GM18526 (cell line): ENCODE measurements around the gene NRXN2.

Experiments used
- POLR2A ChIP-seq: IDR thresholded peaks from 3 replicates; pipeline ENCODE4 v1.6.1; 2011; ENCODE audit not compliant: insufficient read length; ENCODE audit errors: extremely low read depth

The NRXN2 gene

GRCh38 chr11:64568584-64569140 is 154.3 kb downstream of the NRXN2 start:
- no peak for TF ChIP-seq POLR2A

GRCh38 chr11:64568041-64568571 is 154.9 kb downstream of the NRXN2 start:
- TF ChIP-seq POLR2A, result no peak

- no peak for TF ChIP-seq POLR2A
Measured at GRCh38 chr11:64566915-64567891, 155.8 kb downstream of the NRXN2 start.

- TF ChIP-seq POLR2A, result no peak
Measured at GRCh38 chr11:64566042-64566914, 156.7 kb downstream of the NRXN2 start.

- no peak for TF ChIP-seq POLR2A
Measured at GRCh38 chr11:64564947-64565889, 157.8 kb downstream of the NRXN2 start.

GRCh38 chr11:64564419-64564818 is 158.6 kb downstream of the NRXN2 start:
- TF ChIP-seq POLR2A, result no peak

- TF ChIP-seq POLR2A, result no peak
Measured at GRCh38 chr11:64563966-64564365, 159.0 kb downstream of the NRXN2 start.

GRCh38 chr11:64562723-64563351 is 160.2 kb downstream of the NRXN2 start:
- TF ChIP-seq POLR2A, result no peak

- TF ChIP-seq POLR2A, result no peak
Measured at GRCh38 chr11:64561984-64562722, 160.8 kb downstream of the NRXN2 start.

GRCh38 chr11:64560941-64561340 is 162.1 kb downstream of the NRXN2 start:
- TF ChIP-seq POLR2A, result no peak

- TF ChIP-seq POLR2A, result no peak
Measured at GRCh38 chr11:64560139-64560771, 162.7 kb downstream of the NRXN2 start.

- TF ChIP-seq POLR2A, result no peak
Measured at GRCh38 chr11:64559351-64560138, 163.5 kb downstream of the NRXN2 start.

- TF ChIP-seq POLR2A, result no peak
Measured at GRCh38 chr11:64558869-64559268, 164.1 kb downstream of the NRXN2 start.
